ENCODE data around the gene GMEB2. TPM values are rescaled to one million over a fixed set of nuclear protein-coding genes. Genes with fewer than 3 reads are reported as not detected.
"Not testable (repeated sequence)": the region's sequence is repeated elsewhere in the genome, so short reads cannot be mapped to it uniquely, and the experiment has no call there.

The GMEB2 gene, protein sequence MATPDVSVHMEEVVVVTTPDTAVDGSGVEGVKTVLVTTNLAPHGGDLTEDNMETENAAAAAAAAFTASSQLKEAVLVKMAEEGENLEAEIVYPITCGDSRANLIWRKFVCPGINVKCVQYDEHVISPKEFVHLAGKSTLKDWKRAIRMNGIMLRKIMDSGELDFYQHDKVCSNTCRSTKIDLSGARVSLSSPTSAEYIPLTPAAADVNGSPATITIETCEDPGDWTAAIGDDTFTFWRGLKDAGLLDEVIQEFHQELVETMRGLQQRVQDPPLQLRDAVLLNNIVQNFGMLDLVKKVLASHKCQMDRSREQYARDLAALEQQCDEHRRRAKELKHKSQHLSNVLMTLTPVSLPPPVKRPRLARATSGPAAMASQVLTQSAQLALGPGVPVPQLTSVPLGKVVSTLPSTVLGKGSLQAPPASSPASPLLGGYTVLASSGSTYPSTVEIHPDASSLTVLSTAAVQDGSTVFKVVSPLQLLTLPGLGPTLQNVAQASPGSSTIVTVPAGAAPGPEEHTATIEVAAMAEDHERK
- total RNA-seq (2014; rRNA removed; shearing (Covaris generic)), result 18.3 and 22.0 TPM in 2 replicates
- 16.4 and 17.5 TPM in 2 replicates for polyA plus RNA-seq (2015; cell fraction: cytosol; rRNA removed)
- polyA plus RNA-seq (2015; cell fraction: nucleus; rRNA removed), result 25.3 and 27.7 TPM in 2 replicates

DNA sequence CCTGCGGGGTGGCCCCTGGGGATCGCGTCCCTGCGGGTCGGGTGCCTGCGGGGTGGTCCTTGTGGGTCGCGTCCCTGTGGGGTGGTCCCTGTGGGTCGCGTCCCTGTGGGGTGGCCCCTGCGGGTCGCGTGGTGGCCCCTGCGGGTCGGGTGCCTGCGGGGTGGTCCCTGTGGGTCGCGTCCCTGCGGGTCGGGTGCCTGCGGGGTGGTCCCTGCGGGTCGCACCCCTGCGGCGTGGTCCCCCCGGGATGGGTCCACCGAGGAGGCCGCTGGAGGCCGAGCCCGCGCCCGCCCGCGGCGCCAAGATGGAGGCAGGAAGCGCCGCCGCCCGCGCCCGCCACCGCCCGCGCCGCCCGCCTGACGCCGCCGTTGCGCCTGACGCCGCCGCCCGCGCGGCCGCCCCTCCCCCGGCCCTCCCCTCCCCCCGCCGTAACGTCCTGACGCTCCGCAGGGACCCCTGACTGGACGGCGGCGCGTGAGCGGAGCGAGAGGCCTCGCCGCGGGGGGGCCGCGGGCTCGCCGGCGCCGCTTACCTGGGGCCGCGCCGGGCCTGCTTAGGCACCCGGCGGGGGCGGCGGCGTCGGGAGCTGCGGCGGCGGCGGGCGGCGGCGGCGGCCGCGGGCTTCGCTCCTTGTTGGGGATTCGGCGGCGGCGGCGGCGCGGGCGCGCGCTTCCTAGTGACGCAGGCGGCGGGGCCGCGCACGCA, at the start of gene GMEB2:
GMEB2 (minus strand) TSS at position 678 of the 705 bp plus-strand sequence. CDS start 7,704 bp downstream, outside the sequence.
- DNase-seq (ENCODE audit: low read depth), result no peak

DNA sequence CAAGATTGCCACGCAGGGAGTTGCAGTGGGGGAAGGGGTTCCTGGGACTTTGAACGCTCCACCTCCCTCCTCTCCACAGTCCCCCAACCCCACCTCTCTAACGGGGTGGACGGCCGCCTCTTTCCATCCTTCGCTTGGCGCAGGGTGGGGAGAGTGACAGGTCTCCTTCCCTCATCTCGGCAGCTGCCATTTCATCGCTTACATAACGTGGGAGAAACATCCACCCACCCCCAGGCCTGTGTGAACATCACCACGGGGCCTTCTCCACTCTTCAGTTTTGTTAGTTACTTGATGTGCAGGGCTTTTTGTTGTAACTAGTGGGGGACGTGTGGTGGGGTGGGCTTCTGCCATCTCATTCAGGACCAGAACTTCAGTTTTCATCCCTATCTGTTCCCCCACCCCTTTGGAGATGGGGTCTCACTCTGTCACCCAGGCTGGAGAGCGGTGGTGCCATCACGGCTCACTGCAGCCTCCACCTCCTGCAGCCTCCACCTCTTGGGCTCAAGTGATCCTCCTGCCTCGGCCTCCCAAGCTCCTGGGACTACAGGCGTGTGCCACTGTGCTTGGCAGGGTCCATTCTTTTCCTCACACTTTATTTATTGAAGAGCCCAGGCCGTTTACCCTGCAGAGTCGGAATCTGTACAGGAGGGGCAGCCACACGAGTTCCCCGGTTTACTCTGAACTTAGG, 48.9 kb upstream of the GMEB2 start:
- no peak for DNase-seq (ENCODE audit: low read depth)

GRCh38 chr20:63673951-63674350, 47.0 kb upstream of the GMEB2 start:
- DNase-seq (ENCODE audit: low read depth), result no peak

DNA sequence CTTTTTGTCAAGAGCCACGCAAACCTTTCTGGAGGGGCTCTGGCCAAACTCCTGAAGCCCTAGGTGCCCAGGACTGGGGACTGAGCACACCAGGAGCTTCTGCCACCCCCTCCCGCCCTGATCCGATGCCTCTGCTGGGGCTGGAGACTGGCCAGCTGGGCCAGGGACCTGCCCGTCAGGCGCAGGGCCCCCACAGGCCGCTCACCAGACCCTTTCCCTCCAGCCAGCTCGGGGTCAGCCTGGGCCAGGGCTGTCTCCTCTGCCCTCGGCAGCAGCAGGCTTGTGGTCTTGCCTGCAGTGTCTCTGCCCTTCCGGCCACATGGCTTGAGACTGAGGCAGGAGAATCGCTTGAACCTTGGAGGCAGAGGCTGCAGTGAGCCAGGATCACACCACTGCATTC, 45.8 kb upstream of the GMEB2 start:
- no peak for DNase-seq (ENCODE audit: low read depth)

DNA sequence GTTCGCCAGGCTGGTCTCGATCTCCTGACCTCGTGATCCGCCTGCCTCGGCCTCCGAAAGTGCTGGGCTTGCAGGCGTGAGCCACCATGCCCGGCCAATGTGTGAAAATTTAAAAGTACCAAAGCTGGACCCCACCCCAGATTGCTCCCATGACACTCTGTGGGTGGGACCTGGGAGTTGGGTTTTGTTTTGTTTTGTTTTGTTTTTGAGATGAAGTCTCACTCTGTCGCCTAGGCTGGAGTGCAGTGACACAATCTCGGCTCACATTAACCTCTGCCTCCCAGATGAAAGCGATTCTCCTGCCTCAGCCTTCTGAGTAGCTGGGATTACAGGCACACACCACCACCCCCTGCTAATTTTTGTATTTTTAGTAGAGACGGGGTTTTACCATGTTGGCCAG, 44.8 kb upstream of the GMEB2 start:
- DNase-seq (ENCODE audit: low read depth), result not testable (repeated sequence)

DNA sequence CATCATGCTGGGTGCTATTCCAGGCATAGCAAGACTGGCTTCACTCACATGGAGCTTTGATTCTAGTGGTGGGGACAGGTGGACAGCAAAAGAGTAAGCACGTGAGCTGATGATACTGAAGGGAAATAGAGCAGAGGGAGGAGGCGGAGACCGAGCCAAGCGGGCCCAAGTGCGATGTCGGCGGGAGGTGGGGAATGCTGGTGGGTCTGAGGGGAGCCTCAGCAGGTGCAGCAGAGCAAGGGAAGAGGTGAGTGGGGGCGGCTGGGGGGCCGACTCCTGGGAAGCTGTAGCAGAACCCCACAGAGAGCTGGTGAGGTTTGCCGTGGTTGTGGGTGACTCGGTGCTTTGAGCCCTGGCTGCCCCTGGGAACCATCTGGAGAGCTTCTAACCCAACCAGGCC, 41.5 kb upstream of the GMEB2 start:
- DNase-seq (ENCODE audit: low read depth), result no peak

DNA sequence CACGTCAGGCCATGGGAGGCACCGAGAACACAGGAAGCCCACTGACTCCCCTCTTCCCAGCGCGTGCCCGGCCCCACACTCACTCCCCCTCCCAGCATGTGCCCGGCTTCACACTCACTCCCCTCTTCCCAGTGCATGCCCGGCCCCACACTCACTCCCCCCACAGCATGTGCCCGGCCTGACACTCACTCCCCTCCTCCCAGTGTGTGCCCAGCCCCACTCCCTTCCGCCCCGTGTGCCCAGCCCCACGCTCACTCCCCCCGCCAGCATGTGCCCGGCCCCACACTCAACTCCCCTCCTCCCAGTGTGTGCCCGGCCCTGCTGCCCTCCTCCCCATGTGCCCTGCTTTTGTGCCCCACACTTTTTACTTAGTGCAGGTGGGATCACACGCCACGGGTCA, 41.0 kb upstream of the GMEB2 start:
- no peak for DNase-seq (ENCODE audit: low read depth)

DNA sequence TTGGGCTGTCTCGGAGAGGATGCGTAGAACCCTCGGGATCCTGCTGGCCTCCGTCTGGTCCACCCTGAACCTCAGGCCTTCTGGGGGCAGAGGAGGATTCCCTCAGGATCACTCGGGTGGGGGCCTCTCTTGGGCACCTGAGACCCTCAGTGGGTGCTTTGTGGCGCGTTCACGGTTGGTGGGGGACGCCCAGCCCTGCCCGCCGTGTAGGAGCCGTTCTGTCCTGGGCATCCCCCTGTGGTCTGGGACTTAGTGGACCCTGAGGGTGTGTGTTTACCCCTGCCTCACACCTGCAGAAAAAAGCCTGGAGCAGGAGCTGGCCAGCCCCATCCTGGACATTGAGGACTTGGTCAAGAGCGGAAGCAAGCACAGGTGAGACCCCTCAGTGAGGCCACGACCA, 38.8 kb upstream of the GMEB2 start:
- DNase-seq (ENCODE audit: low read depth), result no peak

GRCh38 chr20:63664861-63665594, 38.1 kb upstream of the GMEB2 start:
- DNase-seq (ENCODE audit: low read depth), result no peak

DNA sequence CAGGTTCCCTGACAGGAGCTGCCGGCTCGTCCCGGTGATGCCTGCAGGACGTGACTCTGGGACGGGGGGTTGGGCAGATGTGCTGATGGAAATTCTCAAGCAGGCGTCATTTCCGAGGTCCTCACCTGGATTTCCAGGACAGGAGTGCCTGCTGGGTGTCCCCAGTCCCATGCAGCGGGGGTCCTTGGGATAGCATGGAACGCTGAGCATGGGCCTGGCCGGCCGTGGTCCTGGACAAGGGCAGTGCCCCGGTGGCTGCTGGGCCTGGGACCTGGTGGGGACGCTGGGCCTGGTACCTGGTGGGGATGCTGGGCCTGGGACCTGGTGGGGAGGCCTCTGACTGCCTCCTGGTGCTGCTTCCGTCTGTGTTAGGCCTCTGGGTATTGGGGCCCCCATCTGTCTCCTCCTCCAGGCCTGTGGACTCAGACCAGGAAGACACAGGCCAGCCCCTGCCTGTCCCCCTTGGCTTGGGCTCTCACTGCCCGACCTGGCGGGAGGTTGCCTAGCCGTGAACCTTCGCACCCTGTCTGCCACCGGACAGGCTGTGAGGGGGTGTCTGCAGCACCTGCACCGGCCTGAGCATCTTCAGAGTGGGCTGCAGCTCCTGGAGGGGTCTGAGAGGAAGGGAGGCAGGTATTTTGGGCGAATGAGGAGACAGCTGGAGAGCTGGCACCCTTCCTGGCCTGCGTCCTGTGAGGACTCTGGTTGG, 37.4 kb upstream of the GMEB2 start:
- DNase-seq (ENCODE audit: low read depth), result no peak

DNA sequence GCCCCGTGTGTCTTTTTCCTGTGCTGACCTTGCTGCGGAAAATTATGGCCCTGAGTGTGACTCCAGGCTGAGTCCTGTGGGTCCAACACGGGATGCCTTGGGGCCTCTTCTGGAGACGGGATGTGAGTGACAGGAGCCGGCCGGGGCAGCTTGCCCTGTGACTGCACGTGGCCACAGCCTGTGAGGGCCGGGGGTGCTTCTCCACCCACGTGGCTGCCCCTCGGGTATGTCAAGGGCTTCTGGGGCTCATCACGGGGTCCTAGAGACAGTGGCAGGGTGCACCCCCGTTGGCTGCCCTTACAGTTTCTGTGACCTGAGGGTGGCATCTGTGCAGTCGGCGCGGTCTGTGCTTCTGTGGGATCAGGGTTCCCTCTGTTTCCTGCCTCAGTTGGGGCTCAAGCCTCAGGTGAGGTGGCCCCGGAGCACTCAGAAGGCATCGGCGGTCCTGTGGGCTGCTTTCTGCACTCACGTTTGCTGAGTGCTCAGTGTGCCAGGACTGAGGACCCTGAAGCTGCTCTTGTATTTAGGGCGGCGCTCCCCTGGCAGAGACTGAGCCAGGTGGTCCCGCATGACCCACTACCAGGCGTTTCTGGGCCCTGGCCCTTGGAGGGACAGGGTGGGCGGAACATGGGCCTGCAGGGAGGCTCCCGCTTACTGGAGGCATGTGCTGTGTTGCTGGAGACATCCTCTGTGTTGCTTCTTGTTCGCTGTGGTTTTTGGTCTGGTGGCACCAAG, 36.6 kb upstream of the GMEB2 start:
- DNase-seq (ENCODE audit: low read depth), result no peak

- no peak for DNase-seq (ENCODE audit: low read depth)
Observed at GRCh38 chr20:63662813-63663189, 35.9 kb upstream of the GMEB2 start.

DNA sequence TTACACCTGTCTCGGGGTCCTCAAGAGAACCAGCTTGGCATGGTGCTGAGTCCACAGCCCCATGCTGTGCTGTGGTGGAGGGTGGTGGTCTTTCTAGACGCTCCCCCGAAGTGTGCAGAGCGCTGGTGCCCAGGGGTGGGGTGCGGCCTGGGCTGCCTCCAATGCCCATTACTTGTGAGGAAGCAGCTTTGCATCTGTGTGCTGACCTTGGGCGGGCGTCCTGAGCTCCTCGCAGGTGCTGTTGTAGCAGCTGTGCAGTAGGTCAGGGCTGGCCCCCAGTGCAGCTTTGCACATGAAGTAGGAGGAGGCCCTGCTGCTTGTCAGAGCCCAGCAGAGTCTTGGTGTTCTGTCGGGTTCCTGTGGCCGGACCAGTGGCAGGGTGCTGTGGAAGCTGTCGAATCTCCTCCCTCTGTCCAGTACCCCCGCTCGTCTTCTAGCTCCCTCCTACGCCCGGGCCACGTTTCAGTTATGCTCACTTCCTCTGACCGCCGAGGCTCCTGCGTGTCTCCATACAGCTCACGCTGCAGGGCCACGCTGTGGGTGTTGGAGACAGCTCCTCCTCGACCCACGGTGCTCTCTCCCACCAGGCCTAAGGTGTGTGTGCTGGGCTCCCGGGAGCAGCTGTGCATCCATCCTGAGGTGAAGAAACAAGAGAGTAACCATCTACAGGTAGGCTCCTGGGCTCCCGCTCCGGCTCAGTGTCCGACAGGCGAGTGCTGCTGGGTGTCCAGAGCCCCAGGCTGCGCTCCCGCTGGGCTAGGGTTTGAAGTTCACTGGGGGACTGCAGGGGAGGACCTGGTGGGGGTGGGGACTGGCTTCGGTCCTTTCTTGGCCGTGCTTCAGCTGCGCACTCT, 35.3 kb upstream of the GMEB2 start:
- DNase-seq (ENCODE audit: low read depth), result no peak

DNA sequence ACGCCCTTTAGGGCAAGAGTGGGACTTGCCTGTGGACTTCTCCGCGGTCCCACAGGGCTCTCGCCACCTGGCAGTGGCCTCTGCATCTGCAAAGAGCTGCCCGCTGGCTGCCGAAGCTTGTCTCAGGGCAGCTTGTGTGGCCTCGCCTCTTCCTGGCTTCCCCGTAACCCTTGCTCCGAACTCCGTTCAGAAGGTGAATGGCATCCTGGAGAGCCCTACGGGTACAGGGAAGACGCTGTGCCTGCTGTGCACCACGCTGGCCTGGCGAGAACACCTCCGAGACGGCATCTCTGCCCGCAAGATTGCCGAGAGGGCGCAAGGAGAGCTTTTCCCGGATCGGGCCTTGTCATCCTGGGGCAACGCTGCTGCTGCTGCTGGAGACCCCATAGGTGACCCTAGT, 34.2 kb upstream of the GMEB2 start:
- DNase-seq (ENCODE audit: low read depth), result no peak

- no peak for DNase-seq (ENCODE audit: low read depth)
Observed at GRCh38 chr20:63660622-63661021, 33.7 kb upstream of the GMEB2 start.

DNA sequence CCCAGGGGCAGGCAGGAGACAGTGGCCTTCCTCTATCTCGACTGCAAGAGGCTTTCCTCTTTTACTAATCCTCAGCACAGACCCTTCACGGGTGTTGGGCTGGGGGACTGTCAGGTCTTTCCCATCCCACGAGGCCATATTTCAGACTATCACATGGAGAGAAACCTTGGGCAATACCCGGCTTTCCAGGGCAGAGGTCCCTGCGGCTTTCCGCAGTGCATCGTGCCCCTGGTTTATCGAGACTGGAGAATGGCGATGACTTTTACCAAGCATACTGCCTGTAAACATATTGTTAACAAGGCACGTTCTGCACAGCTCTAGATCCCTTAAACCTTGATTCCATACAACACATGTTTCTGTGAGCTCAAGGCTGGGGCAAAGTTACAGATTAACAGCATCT, 33.3 kb upstream of the GMEB2 start:
- not testable (repeated sequence) for DNase-seq (ENCODE audit: low read depth)

- no peak for DNase-seq (ENCODE audit: low read depth)
Observed at GRCh38 chr20:63659370-63659769, 32.5 kb upstream of the GMEB2 start.

DNA sequence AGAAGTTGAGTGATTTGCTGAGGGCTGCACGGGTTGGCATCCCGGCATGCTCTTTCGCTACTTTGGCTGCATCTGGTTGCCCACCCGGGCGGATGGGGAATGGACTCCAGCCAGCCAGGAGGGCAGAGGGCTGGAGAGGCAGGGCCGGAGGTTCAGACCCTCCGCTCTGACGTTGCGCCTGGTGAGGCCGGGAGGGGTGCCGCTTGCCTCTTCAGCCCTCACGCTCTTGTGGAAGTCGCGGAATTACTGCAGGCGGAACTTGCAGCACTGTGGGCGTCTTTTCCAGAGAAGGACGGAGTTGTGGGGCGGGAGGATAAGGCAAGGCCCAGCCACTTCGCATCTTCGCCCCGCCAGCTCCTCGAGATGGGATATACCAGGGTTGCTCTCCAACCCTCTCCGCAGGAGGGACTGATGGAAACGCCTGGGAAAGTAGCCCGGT, 31.9 kb upstream of the GMEB2 start:
- no peak for DNase-seq (ENCODE audit: low read depth)

Data from HT1080 (cell line).